HepG2 (cell line): Measurements from ENCODE around the gene SWSAP1. TPM values are rescaled to one million over a fixed set of nuclear protein-coding genes. Genes with fewer than 3 reads are reported as not detected.

ENCODE experiments used
- ATF2 ChIP-seq: sonication (generic); formaldehyde crosslinking; IDR thresholded peaks from 2 replicates; pipeline ENCODE4 v1.4.0; 2020; ENCODE audit warnings: missing genetic modification reagents
- DMAP1 ChIP-seq: IDR thresholded peaks from 2 replicates; pipeline ENCODE4 v1.6.1; 2016
- HDAC1 ChIP-seq: sonication (generic); formaldehyde crosslinking; IDR thresholded peaks from 2 replicates; pipeline ENCODE4 v1.5.1; 2020; ENCODE audit warnings: mild to moderate bottlenecking, missing genetic modification reagents
- HHEX ChIP-seq: IDR thresholded peaks from 2 replicates; pipeline ENCODE4 v1.6.1; 2016; ENCODE audit warnings: control low read depth
- NFAT5 ChIP-seq: sonication (generic); formaldehyde crosslinking; IDR thresholded peaks from 2 replicates; pipeline ENCODE4 v1.4.0; 2020; ENCODE audit warnings: missing genetic modification reagents
- PRMT3 ChIP-seq: sonication (generic); formaldehyde crosslinking; IDR thresholded peaks from 2 replicates; pipeline ENCODE4 v1.8.1; 2022; ENCODE audit warnings: low read depth, mild to moderate bottlenecking, moderate library complexity, missing genetic modification reagents, borderline replicate concordance
- RCOR2 ChIP-seq: IDR thresholded peaks from 2 replicates; pipeline ENCODE4 v1.6.1; 2016; ENCODE audit warnings: missing biosample characterization, missing genetic modification reagents
- SALL1 ChIP-seq: sonication (generic); formaldehyde crosslinking; IDR thresholded peaks from 2 replicates; pipeline ENCODE4 v1.8.0; 2022; ENCODE audit warnings: mild to moderate bottlenecking, missing genetic modification reagents
- SOX5 ChIP-seq: IDR thresholded peaks from 2 replicates; pipeline ENCODE4 v1.6.1; 2016; ENCODE audit warnings: borderline replicate concordance
- SP1 ChIP-seq, 2 experiments: fragments of 450-650 bp in 1 of 2; sonication (generic) in 1 of 2; formaldehyde crosslinking in 1 of 2; IDR thresholded peaks; 2 replicates each; pipeline versions ENCODE4 v1.4.0 to v1.6.1; 2016 to 2020; ENCODE audit warnings: missing genetic modification reagents in 1 of 2
- WIZ ChIP-seq: sonication (generic); formaldehyde crosslinking; IDR thresholded peaks from 2 replicates; pipeline ENCODE4 v1.5.1; 2020; ENCODE audit warnings: mild to moderate bottlenecking, missing genetic modification reagents
- ZBTB42 ChIP-seq: sonication (generic); formaldehyde crosslinking; IDR thresholded peaks from 2 replicates; pipeline ENCODE4 v1.5.0; 2020; ENCODE audit warnings: mild to moderate bottlenecking, missing genetic modification reagents
- ZFP36L2 ChIP-seq: sonication (generic); formaldehyde crosslinking; IDR thresholded peaks from 2 replicates; pipeline ENCODE4 v1.4.0; 2020; ENCODE audit warnings: missing genetic modification reagents
- ZNF234 ChIP-seq: sonication (generic); formaldehyde crosslinking; conservative IDR thresholded peaks from 2 replicates; pipeline ENCODE4 v1.5.1; 2020; ENCODE audit warnings: mild to moderate bottlenecking, missing genetic modification reagents
- ZNF34 ChIP-seq: sonication (generic); formaldehyde crosslinking; IDR thresholded peaks from 2 replicates; pipeline ENCODE4 v1.4.0; 2020; ENCODE audit warnings: mild to moderate bottlenecking, missing genetic modification reagents, borderline replicate concordance
- ZNF350 ChIP-seq: sonication (generic); formaldehyde crosslinking; IDR thresholded peaks from 2 replicates; pipeline ENCODE4 v1.4.0; 2020; ENCODE audit warnings: mild to moderate bottlenecking, low read depth, missing genetic modification reagents, borderline replicate concordance
- ZNF362 ChIP-seq: sonication (generic); formaldehyde crosslinking; IDR thresholded peaks from 2 replicates; pipeline ENCODE4 v1.4.0; 2020; ENCODE audit warnings: missing genetic modification reagents, mild to moderate bottlenecking, borderline replicate concordance
- ZNF547 ChIP-seq: sonication (generic); formaldehyde crosslinking; IDR thresholded peaks from 2 replicates; pipeline ENCODE4 v1.5.1; 2020; ENCODE audit warnings: mild to moderate bottlenecking, missing genetic modification reagents
- ZNF597 ChIP-seq: sonication (generic); formaldehyde crosslinking; IDR thresholded peaks from 2 replicates; pipeline ENCODE4 v1.5.0; 2020; ENCODE audit warnings: missing genetic modification reagents
- ZNF674 ChIP-seq: sonication (generic); formaldehyde crosslinking; IDR thresholded peaks from 2 replicates; pipeline ENCODE4 v1.5.0; 2020; ENCODE audit warnings: low read depth, mild to moderate bottlenecking, missing genetic modification reagents
- polyA plus RNA-seq, 8 experiments: library from polyadenylated mRNA; depleted of rRNA in 3 of 8; stranded (reverse) in 7 of 8; unstranded in 1 of 8; fragments of >200 nt; fragmentation: Illumina TruSeq in 4 of 8; extraction: Trizol in 4 of 8; gene quantifications; 2 replicates each; pipeline versions ENCODE4 v1.2.1 to v1.2.3, GENCODE V29; 2011 to 2016; ENCODE audit warnings: low read depth in 4 of 8, missing spikeins in 1 of 8, mixed read lengths in 1 of 8; ENCODE audit not compliant: insufficient read depth in 1 of 8
- total RNA-seq, 5 experiments: library from RNA; depleted of rRNA; stranded (reverse); fragments of >200 nt; fragmentation: Illumina TruSeq; extraction: Trizol; gene quantifications; 2 replicates each; pipeline ENCODE4 v1.2.3, GENCODE V29; 2016; ENCODE audit warnings: low read depth in 1 of 5

The SWSAP1 gene
- total and polyA plus RNA-seq, 2 of the 13 experiments (the other 11 are each of a cell fraction or from before 2014, with no cell fraction given), result 2.7 to 3.3 TPM

- peak; percentile 55; the same call in 1 of the 2 replicates for TF ChIP-seq NFAT5 (CRISPR knock-in tag)
- TF ChIP-seq ZBTB42 (CRISPR knock-in tag), result no peak
- 0 out of 2 replicates have a peak, but pooled peaks have one; percentile 27 for TF ChIP-seq ATF2 (CRISPR knock-in tag)
- TF ChIP-seq DMAP1 (CRISPR knock-in tag), result no peak
- 0 out of 2 replicates have a peak, but pooled peaks have one; percentile 29 for TF ChIP-seq ZNF34 (CRISPR knock-in tag)
- TF ChIP-seq SOX5 (CRISPR knock-in tag), result no peak; the same call in 1 of the 2 replicates
- peak; percentile 31; the same call in 1 of the 2 replicates for TF ChIP-seq ZNF350
- 0 out of 2 replicates have a peak, but pooled peaks have one; percentile 52 for TF ChIP-seq WIZ (CRISPR knock-in tag)
- TF ChIP-seq ZFP36L2 (CRISPR knock-in tag), result no peak
- TF ChIP-seq ZNF234 (CRISPR knock-in tag), result no peak
- no peak for TF ChIP-seq HHEX
- TF ChIP-seq ZNF547 (CRISPR knock-in tag), result peak; percentile 48; the same call in 1 of the 2 replicates
- peak; percentile 53 for TF ChIP-seq SALL1 (CRISPR knock-in tag)
- no peak for TF ChIP-seq ZNF597
- 0 out of 2 replicates have a peak, but pooled peaks have one; percentile 46 for TF ChIP-seq ZNF362
- TF ChIP-seq ZNF674 (CRISPR knock-in tag), result 0 out of 2 replicates have a peak, but pooled peaks have one; percentile 42
- no peak for TF ChIP-seq RCOR2 (CRISPR knock-in tag)
- TF ChIP-seq SP1 (IDR thresholded peaks at IDR 0.05), result no peak
- no peak for TF ChIP-seq SP1 (CRISPR knock-in tag; IDR thresholded peaks at IDR 0.05)
- peak; percentile 45; the same call in 1 of the 2 replicates for TF ChIP-seq HDAC1
- peak; percentile 43; the same call in 1 of the 2 replicates for TF ChIP-seq PRMT3 (CRISPR knock-in tag)
Measured at GRCh38 chr19:11375143-11375948, 880 bp downstream of the SWSAP1 start (continued).
